Stimulated activated CD8-positive, alpha-beta memory T cell treated with anti-CD3 and anti-CD28 coated beads, Interleukin-15, amount 100 ng/mL, for 48 hours (primary cell): ENCODE measurements around the gene SMYD1.

Experiments used
- DNase-seq, 2 donors: peaks; one replicate each; pipeline ENCODE4 v3.0.0-alpha.2; 2020; ENCODE audit warnings: low read depth in 2 of 2

The SMYD1 gene

DNA sequence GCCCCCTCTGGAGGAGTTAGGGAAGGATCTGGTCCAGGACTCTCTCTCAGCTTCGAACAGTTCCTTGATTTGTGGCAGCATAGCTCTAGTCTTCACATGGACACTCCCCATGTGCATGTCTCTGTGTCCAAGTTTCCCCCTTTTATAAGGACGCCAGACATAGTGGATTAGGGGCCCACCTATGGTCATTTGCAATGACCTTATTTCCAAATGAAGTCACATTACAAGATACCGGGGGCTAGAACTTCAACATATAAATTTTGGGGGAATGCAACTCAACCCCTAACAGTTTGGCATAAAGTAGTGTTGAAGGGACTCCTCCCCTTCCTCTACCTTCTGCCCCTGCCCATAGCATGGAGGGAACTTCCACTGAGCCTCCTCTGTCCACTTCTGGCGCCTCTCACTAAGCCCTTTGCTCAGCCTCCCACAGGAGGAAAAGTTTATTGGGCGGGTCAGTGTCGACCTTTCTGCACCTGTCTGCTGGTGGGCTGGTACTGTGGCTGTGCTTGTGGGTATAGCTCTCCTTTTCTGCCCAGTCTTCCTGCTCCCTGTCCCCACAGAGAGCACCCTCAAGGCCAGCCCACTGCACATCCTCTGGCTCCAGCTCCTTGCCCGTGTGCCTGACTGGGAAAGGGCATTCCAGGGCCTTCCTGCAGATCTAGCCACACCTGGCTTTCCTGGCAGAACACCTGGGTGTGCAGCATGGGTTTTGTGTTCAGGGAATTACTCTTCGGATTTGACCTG lies 54.7 kb downstream of the SMYD1 start:
- no peak for DNase-seq

DNA sequence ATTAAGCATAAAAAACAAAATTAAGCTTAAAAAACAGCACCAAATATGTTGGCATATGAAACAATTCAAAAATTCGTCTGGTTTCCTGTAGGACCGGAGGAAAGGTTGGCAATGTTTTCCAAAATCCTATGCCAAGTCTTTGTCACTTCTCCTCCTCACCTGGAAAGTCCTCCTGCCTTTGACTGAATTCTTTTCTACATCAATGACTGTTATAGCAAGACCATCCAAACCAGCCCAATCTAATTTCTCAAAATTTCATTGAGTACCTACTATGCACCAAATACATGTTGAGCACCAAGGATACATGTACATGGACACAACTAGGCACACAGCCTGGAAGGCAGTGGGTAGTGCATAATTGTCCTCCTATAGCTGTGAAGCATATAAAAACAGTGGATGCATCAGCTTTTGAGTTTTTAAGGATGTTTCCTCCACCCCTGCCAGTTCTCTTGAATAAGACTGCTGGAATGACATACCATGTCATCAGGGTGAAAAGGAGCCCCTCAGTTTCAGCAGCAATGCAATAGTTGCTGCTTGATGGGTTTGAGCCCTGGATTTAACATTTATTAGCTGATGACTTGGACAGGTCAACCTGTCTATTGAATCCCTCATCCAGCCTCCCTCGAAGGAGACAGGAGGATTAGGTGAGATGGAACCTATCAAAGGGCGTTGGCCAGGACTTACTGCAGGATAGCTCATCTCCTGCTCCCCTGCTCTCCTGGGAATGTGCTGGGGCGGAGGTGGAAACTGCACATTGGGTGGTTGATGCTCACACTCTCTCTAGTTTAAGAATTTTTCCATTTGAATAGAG lies 55.7 kb downstream of the SMYD1 start:
- DNase-seq = no peak

DNA sequence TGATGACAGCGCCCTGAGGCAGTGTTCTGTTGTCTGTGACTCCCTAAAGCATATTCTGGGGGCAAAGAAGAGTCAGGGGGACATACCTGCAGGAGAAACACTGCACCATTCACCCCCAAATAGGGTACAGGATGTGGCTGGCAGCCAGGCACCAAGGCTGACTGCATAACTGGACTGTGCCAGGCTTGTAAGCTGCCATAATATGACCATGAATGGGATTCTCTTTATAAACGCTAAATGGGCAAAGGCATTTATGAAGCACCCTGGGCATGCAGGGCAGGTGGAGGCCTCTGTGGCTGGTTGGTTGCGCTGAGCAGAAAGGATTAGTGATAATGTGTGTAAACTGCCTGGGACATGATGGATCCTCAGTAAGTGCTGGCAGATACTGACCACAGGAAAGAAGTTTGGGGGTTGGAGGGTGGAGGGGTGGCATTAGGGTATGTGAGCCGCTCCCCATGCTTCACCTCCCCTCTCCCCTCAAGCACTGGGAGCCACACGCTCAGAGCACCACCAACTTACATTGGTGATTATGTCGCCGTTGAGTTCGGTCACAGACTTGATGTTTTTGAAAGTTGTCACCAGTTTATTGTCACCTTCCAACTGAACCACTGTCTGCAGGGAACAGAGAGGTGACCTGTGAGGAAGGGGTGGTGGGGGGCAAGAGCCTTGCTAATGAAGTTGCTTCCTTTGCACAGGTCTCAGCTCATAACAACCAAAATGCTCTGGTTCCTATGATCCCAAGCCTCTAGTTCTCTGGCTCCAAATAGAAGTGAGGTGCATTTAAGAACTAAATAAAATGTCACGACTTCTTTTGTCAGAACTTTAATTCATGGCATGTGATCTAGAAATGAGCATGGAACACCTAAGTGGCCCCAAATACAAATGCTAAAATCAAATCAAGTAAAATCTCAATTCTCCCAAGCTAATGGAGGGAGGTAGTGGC lies 56.6 kb downstream of the SMYD1 start:
- no peak for DNase-seq

GRCh38 chr2:88125344-88125923 lies 57.8 kb downstream of the SMYD1 start:
- no peak for DNase-seq

- DNase-seq = no peak
Observed at GRCh38 chr2:88125924-88126771, 58.5 kb downstream of the SMYD1 start.

DNA sequence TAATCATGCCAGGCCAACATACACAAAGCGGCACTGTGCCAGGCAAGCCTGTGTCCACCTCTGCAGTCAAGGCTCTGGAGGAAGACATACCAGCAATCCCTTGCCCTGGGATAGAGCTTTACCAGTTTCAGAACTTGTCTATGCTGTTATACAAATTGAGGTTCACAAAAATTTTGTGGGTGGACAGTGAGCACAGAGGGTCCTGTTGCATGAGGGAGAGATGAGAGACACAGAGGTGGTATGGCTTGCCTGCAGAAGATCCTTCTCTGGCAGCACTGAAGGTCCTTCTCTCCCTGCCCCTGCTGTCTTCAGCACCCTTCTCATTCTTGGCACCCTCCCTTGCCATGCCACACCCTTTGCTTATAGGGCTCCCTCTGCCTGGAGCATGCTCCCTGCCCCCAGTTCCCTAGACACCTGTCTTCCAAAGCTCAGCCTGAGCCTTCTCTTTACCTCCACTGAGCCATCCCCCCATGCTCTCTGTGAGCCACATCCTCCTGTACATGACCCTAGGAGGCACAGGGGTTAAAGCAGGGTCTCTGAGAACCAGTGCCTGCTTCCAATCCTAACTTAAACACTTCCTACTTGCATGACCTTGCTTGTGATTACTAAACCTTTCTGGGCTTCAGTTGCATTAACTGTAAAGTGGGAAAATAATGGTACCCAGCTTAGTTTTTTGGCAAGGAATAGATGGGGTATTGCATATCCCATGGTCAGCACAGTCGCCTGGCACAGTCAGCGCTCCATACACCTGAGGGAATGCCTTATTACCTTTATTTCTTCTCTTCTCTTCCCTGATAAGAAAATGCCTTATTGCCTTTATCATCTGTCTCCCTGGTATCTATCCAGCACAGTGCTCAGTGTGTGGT lies 59.4 kb downstream of the SMYD1 start:
- no peak for DNase-seq

- DNase-seq = no peak
Observed at GRCh38 chr2:88127638-88127887, 59.9 kb downstream of the SMYD1 start.

GRCh38 chr2:88127888-88128653 lies 60.4 kb downstream of the SMYD1 start, which contains the start of gene FABP1:
Gene FABP1, minus strand, starts transcription at chr2:88128062. Its CDS starts 45 bp downstream, at chr2:88128017.
- no peak for DNase-seq

GRCh38 chr2:88128654-88129312 lies 61.2 kb downstream of the SMYD1 start:
- DNase-seq = no peak

DNA sequence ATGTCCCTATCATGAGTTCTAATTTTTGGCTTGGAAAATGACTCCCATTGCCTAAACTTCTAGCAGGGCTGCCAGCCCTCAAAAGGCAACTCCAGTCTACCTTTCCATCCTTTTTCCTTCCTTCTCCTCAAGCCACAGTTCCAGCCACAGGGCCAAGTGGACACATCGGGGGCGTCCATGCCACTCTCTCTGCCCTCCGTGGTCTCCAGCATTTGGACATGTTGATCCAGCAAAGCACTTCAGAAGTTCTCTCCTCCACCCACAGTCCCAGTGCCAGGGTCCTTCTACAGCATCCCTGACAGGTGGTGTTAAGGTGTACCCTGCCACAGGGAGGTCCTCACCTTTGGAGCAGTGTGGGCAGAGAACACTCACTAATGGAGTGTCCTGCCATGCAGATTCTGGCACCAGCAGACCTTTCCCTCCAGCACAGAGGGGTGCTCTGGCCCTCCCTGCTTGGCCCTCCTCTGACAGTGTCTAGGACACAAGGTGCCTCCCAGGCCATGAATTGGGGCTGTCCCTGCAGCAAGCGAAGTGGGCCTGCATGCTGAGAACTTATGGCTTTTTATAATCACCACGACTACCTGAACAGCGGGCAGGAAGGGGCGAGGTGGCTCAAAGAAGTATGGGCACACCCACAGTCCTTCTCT lies 61.8 kb downstream of the SMYD1 start:
- no peak for DNase-seq

DNA sequence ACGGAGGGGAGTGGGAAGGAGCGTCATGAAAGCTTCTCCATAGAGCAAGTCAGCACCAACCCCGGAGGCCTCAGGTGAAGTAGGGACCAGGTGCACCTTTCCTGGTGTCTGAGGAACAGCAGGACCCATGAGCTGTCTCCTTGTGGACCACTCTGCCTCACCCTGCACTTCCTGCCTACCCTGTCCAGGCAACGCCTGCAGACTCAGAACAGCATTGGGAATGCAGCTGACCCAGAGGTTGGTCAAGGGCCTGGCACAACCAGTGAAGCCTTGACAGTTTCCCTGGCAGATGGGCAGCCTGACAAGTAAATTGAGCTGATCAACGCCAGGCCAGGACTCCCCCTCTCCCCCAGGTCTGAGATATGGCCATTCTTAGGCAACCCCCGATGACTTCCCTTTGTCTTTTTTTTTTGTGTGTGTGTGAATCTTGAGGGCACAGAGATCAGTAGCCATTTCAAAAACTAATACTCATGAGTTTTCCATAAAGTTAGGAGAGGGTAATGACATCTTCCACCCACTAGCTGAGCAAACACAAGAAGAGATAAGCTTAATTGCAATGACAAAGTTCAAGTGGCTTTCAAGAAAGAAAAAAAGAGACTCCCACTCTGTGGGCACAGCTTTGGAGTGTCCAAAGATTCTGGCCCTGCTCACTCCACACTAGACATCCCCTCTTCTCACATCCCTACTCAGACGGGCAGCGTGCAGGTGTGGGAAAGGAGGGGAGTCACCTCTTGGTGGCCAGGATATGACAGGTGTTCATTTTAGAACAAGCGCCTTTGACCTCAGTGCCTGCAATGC lies 63.8 kb downstream of the SMYD1 start:
- no peak for DNase-seq

GRCh38 chr2:88131999-88132368 lies 64.4 kb downstream of the SMYD1 start:
- DNase-seq = no peak

- no peak for DNase-seq
Observed at GRCh38 chr2:88133875-88134274, 66.2 kb downstream of the SMYD1 start.

DNA sequence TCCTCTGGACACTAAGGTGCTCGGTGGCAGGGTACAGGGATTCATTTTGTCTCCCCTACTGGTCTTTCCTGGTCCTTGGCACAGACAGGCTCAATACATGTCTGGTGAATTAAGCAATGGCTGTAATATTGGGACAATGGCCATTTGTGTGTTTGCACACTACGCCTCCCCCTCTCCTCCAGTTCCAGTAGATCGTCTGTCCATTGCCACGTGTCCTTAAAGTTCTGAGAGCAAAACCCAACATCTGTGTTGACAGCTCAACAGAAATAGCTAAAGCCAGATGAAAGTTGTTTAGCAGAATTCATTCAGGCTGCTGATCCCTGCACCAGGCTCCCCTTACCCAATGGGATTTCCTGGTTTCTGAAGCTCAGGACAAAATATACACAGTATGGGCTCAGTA lies 69.2 kb downstream of the SMYD1 start:
- DNase-seq = no peak

DNA sequence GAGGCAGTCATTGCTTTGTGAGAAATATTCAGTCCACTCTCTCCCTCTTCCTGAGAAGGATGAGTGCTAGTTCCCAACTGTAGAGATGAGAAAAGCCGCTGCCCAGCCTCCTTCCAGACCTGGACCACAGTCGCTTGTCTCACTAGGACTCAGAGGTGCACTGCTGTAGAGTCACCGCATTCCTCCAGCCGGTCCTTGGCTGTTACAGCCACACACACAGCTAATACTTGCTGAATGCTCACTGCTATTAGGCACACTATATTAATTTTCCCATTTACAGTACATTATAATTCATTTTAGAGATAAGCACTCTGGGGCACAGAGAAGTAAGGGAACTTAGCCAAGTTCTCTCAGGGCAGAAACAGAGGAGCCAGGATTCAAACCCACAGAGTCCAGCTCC lies 70.2 kb downstream of the SMYD1 start:
- no peak for DNase-seq

DNA sequence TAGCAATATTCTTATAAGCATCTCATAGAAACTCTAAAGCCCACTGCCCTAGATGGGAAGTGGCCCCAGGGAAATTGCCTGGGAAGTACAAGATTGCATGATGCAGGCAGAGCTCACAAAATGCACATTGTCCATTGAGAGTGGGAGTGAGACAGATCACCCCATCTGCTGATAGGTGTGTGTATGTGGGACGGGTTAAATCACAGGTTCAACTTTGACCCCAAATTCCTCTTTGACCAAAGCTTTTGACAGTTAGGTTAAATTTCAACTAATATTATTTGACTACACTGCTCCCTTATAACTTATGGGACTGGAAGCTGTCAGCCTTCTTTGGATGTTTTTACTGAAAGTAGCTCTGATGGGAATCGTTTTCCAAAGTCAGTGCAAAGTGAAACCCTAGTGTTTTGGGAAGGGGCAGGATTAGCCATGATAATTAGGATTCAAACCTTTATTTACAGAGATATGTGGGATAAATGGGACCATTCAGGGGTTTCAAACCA lies 71.6 kb downstream of the SMYD1 start:
- DNase-seq = no peak

GRCh38 chr2:88139804-88140203 lies 72.2 kb downstream of the SMYD1 start:
- DNase-seq = no peak
